GM11168 (cell line): ENCODE data around the gene PHF20.
"Not testable (repeated sequence)": the region's sequence is repeated elsewhere in the genome, so short reads cannot be mapped to it uniquely, and the experiment has no call there.

ENCODE experiments used
- in situ Hi-C: fragments of 300-500 bp; cut with MboI; formaldehyde crosslinking; loops from one replicate; pipeline ENCODE4 v1.12.0; 2022; ENCODE audit warnings: low sequenced_read_pairs; ENCODE audit not compliant: unreplicated experiment

Gene PHF20

GRCh38 chr20:35738410-35739179 lies 33.2 kb upstream of the PHF20 start:
- in situ Hi-C loops: no loop called here

- in situ Hi-C loops: no loop called here
These were observed 32.3 kb upstream of the PHF20 start for GRCh38 chr20:35739294-35740163.

- in situ Hi-C loops: no loop called here
These were observed 29.7 kb upstream of the PHF20 start, which contains the start of gene RBM39 for GRCh38 chr20:35741892-35742740. Gene RBM39 (minus strand): TSS chr20:35742260. CDS start chr20:35740874, 1,386 bp downstream.

DNA sequence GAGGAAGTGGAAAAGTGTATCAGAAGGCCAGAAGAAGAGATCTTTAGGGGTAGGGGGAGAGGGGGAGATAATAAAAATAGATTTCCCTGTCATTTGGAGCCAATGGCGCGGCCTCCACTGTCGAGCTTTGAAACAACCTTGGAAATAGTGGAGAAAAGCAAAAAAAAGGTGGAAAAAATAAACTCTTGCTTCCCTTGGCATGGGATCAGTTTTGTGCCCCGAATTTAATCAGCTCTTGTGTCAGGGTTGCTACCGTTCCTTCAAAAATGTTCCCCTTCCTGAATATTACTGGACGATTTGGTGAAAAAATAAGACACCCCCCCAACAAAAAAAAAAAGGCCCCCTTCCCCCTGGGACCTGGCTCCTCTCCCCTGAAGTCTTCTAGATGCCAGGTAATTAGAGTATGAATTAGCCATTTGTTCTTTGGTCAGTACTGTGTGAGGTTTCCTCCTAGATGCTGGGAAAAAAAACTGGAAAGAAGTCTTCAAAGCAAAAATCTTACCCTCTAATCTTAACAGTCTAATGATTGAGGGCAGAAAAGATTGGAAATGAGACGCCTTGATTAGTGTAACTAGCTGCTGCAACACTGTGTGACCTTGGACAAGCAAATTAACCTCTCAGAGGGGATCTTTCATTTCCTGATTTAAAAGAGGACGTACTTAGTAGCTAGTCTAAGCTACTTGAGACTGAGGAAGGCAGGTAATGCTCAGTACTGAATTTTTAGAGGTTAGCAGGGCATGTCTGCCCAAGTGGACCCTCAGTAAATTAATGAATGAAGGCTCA lies 28.9 kb upstream of the PHF20 start:
- in situ Hi-C loops: no loop called here

GRCh38 chr20:35743693-35744491 lies 27.9 kb upstream of the PHF20 start:
- in situ Hi-C loops: no loop called here

- in situ Hi-C loops: not testable (repeated sequence)
These were observed 27.3 kb upstream of the PHF20 start for GRCh38 chr20:35744492-35744841.

- in situ Hi-C loops: no loop called here
These were observed 21.2 kb upstream of the PHF20 start for GRCh38 chr20:35750611-35751010.

DNA sequence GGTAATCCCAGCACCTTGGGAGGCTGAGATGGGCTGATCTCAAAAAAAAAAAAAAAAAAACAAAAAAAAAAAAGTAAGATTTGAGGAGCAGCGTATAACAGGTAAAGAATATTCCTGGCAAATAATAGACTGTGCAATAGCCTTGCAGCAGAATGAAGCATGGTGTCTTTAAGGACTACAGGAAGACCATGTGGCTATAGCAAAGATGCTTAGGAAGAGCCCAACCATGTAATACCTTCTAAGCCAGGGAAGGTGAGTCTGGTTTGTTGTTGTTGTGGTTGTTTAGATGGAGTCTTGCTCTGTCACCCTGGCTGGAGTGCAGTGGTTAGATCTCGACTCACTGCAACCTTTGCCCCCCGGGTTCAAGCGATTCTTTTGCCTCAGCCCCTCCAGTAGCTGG lies 15.4 kb upstream of the PHF20 start:
- in situ Hi-C loops: no loop called here

DNA sequence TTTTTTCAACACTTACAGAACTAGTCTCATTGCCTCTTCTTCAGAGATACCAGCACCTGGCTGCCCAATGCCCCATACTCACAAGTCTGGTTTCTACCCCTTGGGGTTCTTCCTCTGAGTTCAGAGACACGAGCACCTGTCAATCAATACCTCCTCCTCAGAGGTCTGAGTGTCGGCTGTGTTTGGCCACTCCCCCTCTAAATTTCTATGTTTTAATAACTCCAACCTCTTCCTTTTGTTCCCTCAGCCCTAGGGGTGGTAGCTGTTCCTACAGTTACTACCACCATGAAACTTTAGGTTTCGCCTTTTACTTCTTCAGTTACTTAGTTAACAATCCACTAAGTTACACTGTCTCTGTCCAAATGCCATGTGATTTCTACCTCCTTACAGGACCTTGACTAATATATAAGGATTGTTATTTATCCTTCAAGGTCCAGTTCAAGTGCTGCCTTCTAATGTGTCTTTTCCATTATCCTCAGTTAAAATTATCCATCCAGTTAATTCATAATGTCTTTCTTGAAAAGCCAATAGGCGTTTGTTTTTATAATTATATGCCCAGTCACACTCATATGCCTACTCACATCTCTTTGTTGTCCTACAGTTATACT lies 14.6 kb upstream of the PHF20 start:
- in situ Hi-C loops: no loop called here

DNA sequence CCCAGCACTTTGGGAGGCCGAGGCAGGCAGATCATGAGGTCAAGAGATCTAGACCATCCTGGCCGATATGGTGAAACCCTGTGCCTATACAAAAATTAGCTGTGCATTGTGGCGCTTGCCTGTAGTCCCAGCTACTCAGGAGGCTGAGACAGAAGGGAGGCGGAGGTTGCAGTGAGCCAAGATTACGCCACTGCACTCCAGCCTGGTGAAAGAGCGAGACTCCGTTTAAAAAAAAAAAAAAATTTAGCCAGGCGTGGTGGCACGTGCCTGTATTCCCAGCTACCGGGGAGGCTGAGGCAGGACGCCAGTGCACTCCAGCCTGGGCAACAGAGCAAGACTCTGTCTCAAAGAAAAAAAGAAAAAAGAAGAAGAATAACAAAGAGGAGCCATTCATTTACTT lies 10.3 kb upstream of the PHF20 start:
- in situ Hi-C loops: not testable (repeated sequence)

DNA sequence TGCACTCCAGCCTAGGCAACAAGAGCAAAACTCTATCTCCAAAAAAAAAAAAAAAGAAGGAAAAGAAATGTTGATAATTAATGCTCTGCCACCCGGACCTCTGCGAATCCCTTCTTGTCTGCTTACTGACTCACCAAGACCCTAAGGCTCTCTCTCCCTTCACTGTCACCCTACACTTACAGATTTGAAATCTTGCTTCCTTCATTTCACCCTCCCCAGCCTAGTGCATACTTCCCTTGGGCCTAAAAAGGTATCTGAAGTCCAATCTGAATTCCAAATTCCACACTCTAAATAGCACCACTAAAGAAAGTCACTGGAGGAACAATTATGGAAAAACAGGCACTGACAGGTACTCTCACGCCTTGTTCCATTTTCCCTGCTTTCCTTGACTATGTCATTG lies 9.4 kb upstream of the PHF20 start:
- in situ Hi-C loops: no loop called here

GRCh38 chr20:35764936-35765335 lies 6.9 kb upstream of the PHF20 start:
- in situ Hi-C loops: not testable (repeated sequence)

DNA sequence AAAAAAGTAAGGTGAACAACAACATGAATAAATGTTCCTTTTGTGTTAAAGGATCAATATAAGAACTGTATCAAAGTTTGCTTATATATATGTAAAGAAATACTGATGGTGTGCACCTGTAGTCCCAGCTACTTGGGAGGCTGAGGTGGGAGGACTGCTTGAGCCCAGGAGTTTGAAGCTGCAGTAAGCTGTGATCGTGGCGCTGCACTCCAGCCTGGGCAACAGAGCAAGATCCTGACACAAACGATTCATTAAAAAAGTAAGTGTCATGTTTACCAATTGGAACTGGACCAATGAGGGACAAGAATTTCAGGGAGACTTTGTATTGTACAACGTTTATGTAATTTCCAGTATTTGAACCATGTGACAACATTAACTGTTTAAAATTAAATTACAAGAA lies 5.0 kb upstream of the PHF20 start:
- in situ Hi-C loops: no loop called here

GRCh38 chr20:35767683-35768481 lies 3.9 kb upstream of the PHF20 start:
- in situ Hi-C loops: no loop called here

DNA sequence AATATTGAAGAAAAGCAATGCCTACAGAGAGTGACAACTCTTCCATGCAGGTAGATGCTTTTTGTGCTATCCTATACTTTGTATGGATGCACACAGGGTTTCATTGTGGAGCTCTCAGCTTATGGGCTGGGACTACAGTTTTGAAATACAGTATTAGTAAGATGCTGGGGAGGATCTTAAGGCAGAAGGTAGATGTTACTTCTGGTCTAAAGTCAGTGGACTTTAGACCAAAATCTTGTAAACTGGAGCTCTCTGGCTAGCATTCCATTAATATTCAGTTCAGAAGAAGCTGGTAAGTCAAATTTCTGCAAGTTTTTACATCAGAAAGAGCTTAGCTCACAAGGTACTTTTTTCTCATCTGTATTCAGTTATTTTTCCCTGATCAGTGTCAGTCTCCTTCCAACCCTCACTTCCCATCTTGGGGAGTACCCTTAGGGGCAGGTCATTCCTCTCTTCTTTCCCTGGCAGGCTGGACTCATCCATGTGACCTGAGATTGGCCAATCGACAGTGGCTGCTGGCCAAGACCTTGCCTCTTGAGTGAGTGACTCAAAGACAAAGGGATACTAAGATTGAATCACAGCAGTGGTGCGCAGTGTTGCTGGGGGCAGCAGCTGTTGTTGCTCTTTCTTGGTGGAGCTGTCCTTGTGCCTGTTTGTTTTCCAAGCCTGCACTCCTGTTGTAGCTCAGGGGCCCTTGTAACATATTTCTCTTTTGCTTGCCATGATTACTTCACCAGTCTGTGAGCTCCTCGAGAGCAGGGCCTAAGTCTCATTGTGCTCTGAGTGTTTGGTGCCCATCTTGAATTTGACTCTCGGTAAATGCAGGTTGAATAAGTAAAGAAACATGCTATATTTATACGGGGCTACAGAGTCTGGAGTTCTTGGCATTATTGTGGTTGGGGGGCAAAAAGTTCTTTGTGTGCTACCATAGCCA lies 2.8 kb upstream of the PHF20 start:
- in situ Hi-C loops: no loop called here

DNA sequence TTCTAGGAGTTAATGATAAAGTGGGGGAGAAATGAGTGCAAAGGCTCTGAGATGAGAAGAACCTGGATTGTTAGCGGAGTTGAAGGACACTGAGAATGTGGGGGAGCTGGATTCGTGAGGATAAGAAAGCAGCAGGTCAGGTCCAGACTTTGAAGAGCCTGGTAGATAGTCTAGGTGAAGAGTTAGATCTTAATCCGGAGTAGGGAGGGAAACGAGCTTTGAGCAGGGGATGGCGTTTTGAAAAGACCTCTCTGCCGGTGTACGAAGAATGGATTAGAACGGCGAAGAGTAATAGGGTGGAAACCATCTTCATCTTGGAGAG lies 487 bp upstream of the PHF20 start:
- in situ Hi-C loops: no loop called here

DNA sequence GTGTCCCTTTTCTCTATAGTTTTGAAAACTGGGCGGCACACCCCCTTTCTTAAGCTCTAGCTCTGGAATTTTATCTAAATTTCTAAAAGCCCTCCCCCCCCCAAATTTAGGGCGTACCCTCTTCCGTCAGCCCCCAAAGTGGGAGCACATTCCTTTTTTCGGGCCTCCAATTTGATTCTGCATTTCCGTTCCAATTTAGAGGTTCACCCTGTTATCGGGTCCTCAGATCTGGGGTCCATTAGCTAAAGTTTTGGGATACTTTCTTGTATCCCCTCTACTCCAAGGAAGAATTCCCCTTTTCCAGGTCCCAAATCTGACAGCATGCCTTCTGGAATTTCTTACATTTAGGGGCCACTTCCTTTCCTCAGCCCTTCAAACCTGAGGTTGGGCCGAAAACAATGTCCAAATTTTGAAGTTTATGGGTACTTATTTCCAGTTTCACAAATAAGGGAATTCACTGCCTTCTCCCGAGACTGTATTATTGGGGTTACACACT lies 796 bp downstream of the PHF20 start:
- in situ Hi-C loops: no loop called here
